K562 (cell line): ENCODE data around the gene STON1. TPM values are rescaled to one million over a fixed set of nuclear protein-coding genes. Genes with fewer than 3 reads are reported as not detected.

ENCODE experiments used
- CBFB ChIP-seq: sonication (generic); formaldehyde crosslinking; IDR thresholded peaks from 2 replicates; pipeline ENCODE4 v1.4.0; 2020; ENCODE audit warnings: mild to moderate bottlenecking, missing genetic modification reagents
- CREB1 ChIP-seq, 2 experiments: sonication (generic) in 1 of 2; formaldehyde crosslinking in 1 of 2; IDR thresholded peaks; 2 replicates each; pipeline versions ENCODE4 v1.6.1 to v1.8.0; 2012 to 2022; ENCODE audit warnings: inconsistent platforms in 1 of 2, mild to moderate bottlenecking in 1 of 2, missing genetic modification reagents in 1 of 2, moderate library complexity in 1 of 2
- GATAD2A ChIP-seq: fragments of 450-650 bp; IDR thresholded peaks from 2 replicates; pipeline ENCODE4 v1.6.1; 2017
- KHSRP ChIP-seq: fragments of 450-650 bp; IDR thresholded peaks from 2 replicates; pipeline ENCODE4 v1.6.1; 2017
- KLF1 ChIP-seq: fragments of 450-650 bp; IDR thresholded peaks from 2 replicates; pipeline ENCODE4 v1.6.1; 2016; ENCODE audit warnings: missing genetic modification characterization, missing compliant biosample characterization
- KLF16 ChIP-seq: IDR thresholded peaks from 2 replicates; pipeline ENCODE4 v1.6.1; 2016; ENCODE audit warnings: antibody characterized with exemption
- MAFK ChIP-seq: IDR thresholded peaks from 2 replicates; pipeline ENCODE4 v1.6.1; 2011; ENCODE audit warnings: low read length, improper control_type of control experiment
- MYNN ChIP-seq, 2 experiments: sonication (generic); formaldehyde crosslinking in 1 of 2; IDR thresholded peaks; 2 replicates each; pipeline versions ENCODE4 v1.5.0 to v1.6.1; 2016 to 2020; ENCODE audit warnings: antibody characterized with exemption in 1 of 2, missing genetic modification reagents in 1 of 2
- NFXL1 ChIP-seq: fragments of 450-650 bp; formaldehyde crosslinking; IDR thresholded peaks from 2 replicates; pipeline ENCODE4 v1.4.0; 2021; ENCODE audit warnings: mild to moderate bottlenecking
- NKRF ChIP-seq: fragments of 450-650 bp; IDR thresholded peaks from 2 replicates; pipeline ENCODE4 v1.6.1; 2016; ENCODE audit warnings: borderline replicate concordance
- PHF8 ChIP-seq: fragments of 200-600 bp; sonication (generic); IDR thresholded peaks from 2 replicates; pipeline ENCODE4 v1.6.1; 2012; ENCODE audit warnings: mixed run types, mild to moderate bottlenecking, inconsistent platforms, low read length, moderate library complexity, borderline replicate concordance
- POLR2H ChIP-seq: IDR thresholded peaks from 2 replicates; pipeline ENCODE4 v1.6.1; 2016; ENCODE audit warnings: missing genetic modification characterization, low read depth, mild to moderate bottlenecking, control low read depth, missing compliant biosample characterization, moderate library complexity
- SETDB1 ChIP-seq: IDR thresholded peaks from one replicate; pipeline ENCODE4 v1.6.1; 2012; ENCODE audit warnings: low read length, control low read depth, inconsistent platforms
- SLC30A9 ChIP-seq: fragments of 250-450 bp; sonication (Bioruptor Pico); IDR thresholded peaks from 2 replicates; pipeline ENCODE4 v1.8.0; 2022; ENCODE audit warnings: mild to moderate bottlenecking, moderate library complexity
- VEZF1 ChIP-seq: fragments of 200-800 bp; sonication (Bioruptor generic); IDR thresholded peaks from 2 replicates; pipeline ENCODE4 v1.6.1; 2017; ENCODE audit warnings: missing genetic modification characterization, missing compliant biosample characterization
- ZNF274 ChIP-seq: IDR thresholded peaks from 2 replicates; pipeline ENCODE4 v1.6.1; 2011; ENCODE audit warnings: low read depth, mild to moderate bottlenecking, low read length, moderate library complexity, borderline replicate concordance
- ZNF436 ChIP-seq: fragments of 250-450, 450-650 bp; sonication (Bioruptor Pico); formaldehyde crosslinking; IDR thresholded peaks from 2 replicates; pipeline ENCODE4 v1.7.0; 2020; ENCODE audit warnings: mild to moderate bottlenecking
- ZNF507 ChIP-seq: conservative IDR thresholded peaks from 2 replicates; pipeline ENCODE4 v1.6.1; 2017; ENCODE audit warnings: missing genetic modification characterization, missing compliant biosample characterization
- ZNF707 ChIP-seq: fragments of 250-450 bp; sonication (Bioruptor Pico); conservative IDR thresholded peaks from 2 replicates; pipeline ENCODE4 v1.8.0; 2022; ENCODE audit warnings: inconsistent platforms, mild to moderate bottlenecking, moderate library complexity
- ZNF830 ChIP-seq: fragments of 250-450 bp; sonication (Bioruptor Pico); IDR thresholded peaks from 2 replicates; pipeline ENCODE4 v1.5.0; 2021; ENCODE audit warnings: mild to moderate bottlenecking
- polyA plus RNA-seq, 8 experiments: library from polyadenylated mRNA; depleted of rRNA in 4 of 8; stranded (reverse) in 5 of 8; unstranded in 3 of 8; fragments of >200 nt; fragmentation: Nextera tagmentation in 2 of 8; fragmentation: Illumina TruSeq in 1 of 8; extraction: Ambion mirVana in 2 of 8; extraction: Trizol in 1 of 8; gene quantifications; 2 replicates each; pipeline versions ENCODE4 v1.2.1 to v1.2.3, GENCODE V29; 2011 to 2014; ENCODE audit warnings: inconsistent platforms in 1 of 8, missing spikeins in 1 of 8
- total RNA-seq, 7 experiments: library from RNA; depleted of rRNA in 6 of 7; stranded (reverse); fragments of >200 nt in 6 of 7; fragmentation: Illumina TruSeq in 2 of 7; extraction: Trizol in 2 of 7; gene quantifications; 2 replicates each; pipeline versions ENCODE4 v1.2.1 to v1.2.3, GENCODE V29; 2011 to 2021; ENCODE audit warnings: low replicate concordance in 1 of 7
- TF ChIP-seq, protein P1 (sequence below), 2 experiments: fragments of 450-650 bp; IDR thresholded peaks; 2 replicates each; pipeline ENCODE4 v1.6.1; 2016
- TF ChIP-seq, protein P2 (sequence below): fragments of 450-650 bp; formaldehyde crosslinking; IDR thresholded peaks from 2 replicates; pipeline ENCODE4 v1.4.0; 2022; ENCODE audit warnings: missing genetic modification characterization

STON1 gene
- total and polyA plus RNA-seq, 9 of the 15 experiments (the other 6 are each of a cell fraction or from before 2014, with no cell fraction given): 0.07 to 1.2 (median 0.55) TPM

DNA sequence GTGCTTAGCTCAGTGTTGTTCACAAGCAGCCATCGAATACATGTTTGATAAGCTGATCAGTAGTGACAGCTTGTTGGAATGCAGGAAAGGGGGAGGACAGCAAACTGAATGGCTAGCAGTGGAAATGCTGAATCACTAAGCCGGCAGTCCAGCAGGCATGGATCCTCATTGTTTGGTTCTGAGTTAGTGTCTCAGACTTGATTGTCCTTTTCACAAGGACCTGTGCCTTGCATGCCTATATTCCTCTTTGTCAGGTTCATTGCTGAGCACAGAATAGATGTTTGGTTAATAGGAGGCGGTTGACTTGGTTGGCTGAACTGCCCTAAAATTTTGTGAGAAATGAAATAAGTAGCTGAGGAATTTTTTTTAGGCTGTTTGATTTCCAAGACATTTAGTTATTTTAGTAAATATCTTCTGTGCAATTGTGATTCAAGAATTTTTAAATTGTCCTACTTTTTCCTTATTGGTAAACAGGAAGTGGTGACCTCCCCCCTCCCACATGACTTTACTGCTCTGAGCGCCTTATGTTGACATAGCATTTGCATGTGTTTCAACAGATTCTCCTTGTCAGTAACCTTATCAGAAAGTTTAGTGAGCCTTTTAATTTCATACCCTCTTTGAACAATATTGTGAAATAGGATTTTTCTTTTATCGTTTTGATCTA, 21.4 kb upstream of the STON1 start (continued):
- TF ChIP-seq, protein P1, sequence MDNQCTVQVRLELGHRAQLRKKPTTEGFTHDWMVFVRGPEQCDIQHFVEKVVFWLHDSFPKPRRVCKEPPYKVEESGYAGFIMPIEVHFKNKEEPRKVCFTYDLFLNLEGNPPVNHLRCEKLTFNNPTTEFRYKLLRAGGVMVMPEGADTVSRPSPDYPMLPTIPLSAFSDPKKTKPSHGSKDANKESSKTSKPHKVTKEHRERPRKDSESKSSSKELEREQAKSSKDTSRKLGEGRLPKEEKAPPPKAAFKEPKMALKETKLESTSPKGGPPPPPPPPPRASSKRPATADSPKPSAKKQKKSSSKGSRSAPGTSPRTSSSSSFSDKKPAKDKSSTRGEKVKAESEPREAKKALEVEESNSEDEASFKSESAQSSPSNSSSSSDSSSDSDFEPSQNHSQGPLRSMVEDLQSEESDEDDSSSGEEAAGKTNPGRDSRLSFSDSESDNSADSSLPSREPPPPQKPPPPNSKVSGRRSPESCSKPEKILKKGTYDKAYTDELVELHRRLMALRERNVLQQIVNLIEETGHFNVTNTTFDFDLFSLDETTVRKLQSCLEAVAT (IDR thresholded peaks at IDR 0.05): no peak
- no peak; the same call in 1 of the 2 replicates for TF ChIP-seq POLR2H (tag)
- TF ChIP-seq KHSRP: no peak
- no peak for TF ChIP-seq CBFB (CRISPR knock-in tag)
- TF ChIP-seq MYNN (IDR thresholded peaks at IDR 0.05): no peak
- TF ChIP-seq MYNN (CRISPR knock-in tag; IDR thresholded peaks at IDR 0.05): no peak
- TF ChIP-seq PHF8: no peak; the same call in 1 of the 2 replicates
- TF ChIP-seq ZNF830 (CRISPR knock-in tag): no peak
- TF ChIP-seq KLF16: no peak
- no peak for TF ChIP-seq CREB1 (IDR thresholded peaks at IDR 0.05)
- no peak for TF ChIP-seq CREB1 (CRISPR knock-in tag; IDR thresholded peaks at IDR 0.05)
- TF ChIP-seq ZNF707 (CRISPR knock-in tag): no peak
- TF ChIP-seq VEZF1 (CRISPR knock-in tag): peak; percentile 72
- no peak for TF ChIP-seq ZNF274
- TF ChIP-seq SLC30A9 (CRISPR knock-in tag): no peak
- TF ChIP-seq, protein P2, sequence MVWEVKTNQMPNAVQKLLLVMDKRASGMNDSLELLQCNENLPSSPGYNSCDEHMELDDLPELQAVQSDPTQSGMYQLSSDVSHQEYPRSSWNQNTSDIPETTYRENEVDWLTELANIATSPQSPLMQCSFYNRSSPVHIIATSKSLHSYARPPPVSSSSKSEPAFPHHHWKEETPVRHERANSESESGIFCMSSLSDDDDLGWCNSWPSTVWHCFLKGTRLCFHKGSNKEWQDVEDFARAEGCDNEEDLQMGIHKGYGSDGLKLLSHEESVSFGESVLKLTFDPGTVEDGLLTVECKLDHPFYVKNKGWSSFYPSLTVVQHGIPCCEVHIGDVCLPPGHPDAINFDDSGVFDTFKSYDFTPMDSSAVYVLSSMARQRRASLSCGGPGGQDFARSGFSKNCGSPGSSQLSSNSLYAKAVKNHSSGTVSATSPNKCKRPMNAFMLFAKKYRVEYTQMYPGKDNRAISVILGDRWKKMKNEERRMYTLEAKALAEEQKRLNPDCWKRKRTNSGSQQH (CRISPR knock-in tag): no peak
- no peak for TF ChIP-seq KLF1
- no peak for TF ChIP-seq SETDB1
- no peak for TF ChIP-seq NFXL1 (CRISPR knock-in tag)
- no peak for TF ChIP-seq ZNF436 (CRISPR knock-in tag)
- peak; percentile 82 for TF ChIP-seq MAFK
- peak; percentile 58; the same call in 1 of the 2 replicates for TF ChIP-seq GATAD2A
- no peak for TF ChIP-seq ZNF507 (tag)
- TF ChIP-seq NKRF: no peak
